K562 (cell line): ENCODE data around the gene CATSPER4. TPM values are rescaled to one million over a fixed set of nuclear protein-coding genes. Genes with fewer than 3 reads are reported as not detected.

ENCODE experiments used
- ATAC-seq: fragments of 200-7000 bp; cut with Tn5 transposase; 3 replicates; pipeline ENCODE4 v1.9.1; 2020; ENCODE audit warnings: moderate library complexity
- BruUV-seq: library from RNA; stranded (reverse); fragments of 400-500 nt; replicated peaks from 2 replicates; lab custom pipeline; 2021; lab: Mats Ljungman, UMichigan
- CTCF ChIA-PET: fragments of 300-600 bp; formaldehyde crosslinking; extraction: SDS; loops from one replicate; lab custom pipeline; 2021; ENCODE audit warnings: low intra/inter-chr PET ratio; lab: Yijun Ruan, JAX
- POLR2A ChIA-PET: fragments of 300-600, 350-650 bp; sonication (Branson Sonifier 250); formaldehyde crosslinking; extraction: SDS; loops from one replicate; lab custom pipeline; 2021; ENCODE audit warnings: antibody characterized with exemption, inconsistent platforms; lab: Yijun Ruan, JAX
- DNase-seq, 4 experiments: peaks; one replicate each; pipeline versions ENCODE4 v3.0.0 to v3.0.0-alpha.2; 2011 to 2018; ENCODE audit warnings: low spot score in 3 of 4, mixed read lengths in 3 of 4; ENCODE audit errors: extremely low read depth in 1 of 4
- FAIRE-seq: peaks from 2 replicates; lab custom pipeline; 2011; peaks lifted over from hg19 to GRCh38; lab: Jason Lieb, UNC
- H2AFZ ChIP-seq: 2 replicates; pipeline ENCODE4 v1.6.0; 2011; ENCODE audit warnings: low read depth, low read length, control low read depth, inconsistent platforms
- H3K27ac ChIP-seq: fragments of 200-600 bp; 3 replicates; pipeline ENCODE4 v1.8.0; 2011; ENCODE audit warnings: low read depth, mild to moderate bottlenecking, control low read depth, inconsistent platforms, low read length, moderate library complexity, mixed read lengths; ENCODE audit errors: extremely low read depth
- H3K27me3 ChIP-seq, 2 experiments: fragments of 300-600 bp in 1 of 2; 2 replicates in 1 of 2; 3 replicates in 1 of 2; pipeline versions ENCODE4 v1.6.0 to v1.8.0; 2011; ENCODE audit warnings: inconsistent platforms in 2 of 2, low read length in 2 of 2, mild to moderate bottlenecking in 1 of 2, mixed read lengths in 1 of 2, moderate library complexity in 1 of 2; ENCODE audit not compliant: control insufficient read depth in 2 of 2, insufficient read depth in 2 of 2
- H3K36me3 ChIP-seq: fragments of 300-600 bp; 3 replicates; pipeline ENCODE4 v1.8.0; 2011; ENCODE audit warnings: mild to moderate bottlenecking, low read length, inconsistent platforms; ENCODE audit not compliant: control insufficient read depth, insufficient read depth
- H3K4me1 ChIP-seq, 2 experiments: fragments of 200-600 bp in 1 of 2; replicated peaks in 1 of 2; 2 replicates in 1 of 2; 3 replicates in 1 of 2; pipeline versions ENCODE4 v1.5.1 to v1.8.0; 2011; ENCODE audit warnings: inconsistent platforms in 2 of 2, low read length in 2 of 2, mild to moderate bottlenecking in 1 of 2, mixed read lengths in 1 of 2, moderate library complexity in 1 of 2; ENCODE audit not compliant: control insufficient read depth in 2 of 2, insufficient read depth in 2 of 2
- H3K4me2 ChIP-seq: 2 replicates; pipeline ENCODE4 v1.6.1; 2011; ENCODE audit warnings: low read length, control low read depth, inconsistent platforms, mixed read lengths; ENCODE audit not compliant: insufficient read depth
- H3K4me3 ChIP-seq: fragments of 200-600 bp; sonication (generic), shearing (Covaris generic); 2 replicates; pipeline ENCODE4 v1.5.1; 2016; ENCODE audit warnings: control low read depth, inconsistent platforms
- H3K79me2 ChIP-seq: fragments of 200-600 bp; 3 replicates; pipeline ENCODE4 v1.8.0; 2011; ENCODE audit warnings: low read length, inconsistent platforms; ENCODE audit not compliant: control insufficient read depth, insufficient read depth
- H3K9ac ChIP-seq, 2 experiments: 2 replicates each; pipeline versions ENCODE4 v1.6.0 to v1.6.1; 2011; ENCODE audit warnings: low read depth in 2 of 2, low read length in 2 of 2, control low read depth in 1 of 2, inconsistent platforms in 1 of 2, mild to moderate bottlenecking in 1 of 2, mixed read lengths in 1 of 2; ENCODE audit not compliant: insufficient read depth in 1 of 2
- H3K9me1 ChIP-seq: one replicate; pipeline ENCODE4 v1.6.0; 2011; ENCODE audit warnings: inconsistent platforms, mild to moderate bottlenecking, low read length, moderate library complexity; ENCODE audit not compliant: control insufficient read depth, insufficient read depth
- H3K9me3 ChIP-seq: replicated peaks from 2 replicates; pipeline ENCODE4 v1.5.1; 2011; ENCODE audit warnings: low read depth, low read length, inconsistent platforms; ENCODE audit not compliant: control insufficient read depth, insufficient read depth
- H4K20me1 ChIP-seq: replicated peaks from 2 replicates; pipeline ENCODE4 v1.6.1; 2011; ENCODE audit warnings: low read length, inconsistent platforms, mixed read lengths; ENCODE audit not compliant: control insufficient read depth, insufficient read depth
- CEBPG ChIP-seq, 3 experiments: fragments of 200-800 bp in 1 of 3; sonication (Bioruptor generic) in 1 of 3; sonication (generic) in 1 of 3; formaldehyde crosslinking in 1 of 3; IDR thresholded peaks in 2 of 3; conservative IDR thresholded peaks in 1 of 3; 2 replicates each; pipeline versions ENCODE4 v1.6.1 to v1.8.0; 2016 to 2022; ENCODE audit warnings: missing compliant biosample characterization in 2 of 3, missing genetic modification characterization in 2 of 3, mild to moderate bottlenecking in 1 of 3, missing genetic modification reagents in 1 of 3
- MTF1 ChIP-seq: fragments of 250-450 bp; sonication (Bioruptor Pico); IDR thresholded peaks from 2 replicates; pipeline ENCODE4 v1.9.0; 2021; ENCODE audit warnings: moderate library complexity, mild to moderate bottlenecking, inconsistent platforms, borderline replicate concordance
- ZBTB17 ChIP-seq: fragments of 450-650 bp; formaldehyde crosslinking; IDR thresholded peaks from 2 replicates; pipeline ENCODE4 v1.4.0; 2020; ENCODE audit warnings: mild to moderate bottlenecking
- ZNF586 ChIP-seq: fragments of 450-650 bp; formaldehyde crosslinking; conservative IDR thresholded peaks from 2 replicates; pipeline ENCODE4 v1.4.0; 2020; ENCODE audit warnings: mild to moderate bottlenecking, moderate library complexity
- WGBS: fragments of 100-300 bp; shearing (Covaris generic); methylation state at CpG from one replicate; pipeline ENCODE4 v1.1.6; 2016; ENCODE audit warnings: low coverage, mixed read lengths; ENCODE audit not compliant: insufficient coverage; ENCODE audit errors: missing lambda C conversion rate; 5-methylcytosine and 5-hydroxymethylcytosine counted together
- in situ Hi-C: fragments of 300-500 bp; cut with MboI; formaldehyde crosslinking; loops from 4 replicates; pipeline ENCODE4 v1.15.0; 2018; ENCODE audit warnings: inconsistent platforms, mixed read lengths
- intact Hi-C: fragments of 100-400 bp; cut with micrococcal nuclease; formaldehyde crosslinking; loops from 2 replicates; pipeline ENCODE4 v1.14.2; 2022
- polyA plus RNA-seq, 8 experiments: library from polyadenylated mRNA; depleted of rRNA in 4 of 8; stranded (reverse) in 5 of 8; unstranded in 3 of 8; fragments of >200 nt; fragmentation: Nextera tagmentation in 2 of 8; fragmentation: Illumina TruSeq in 1 of 8; extraction: Ambion mirVana in 2 of 8; extraction: Trizol in 1 of 8; gene quantifications; 2 replicates each; pipeline versions ENCODE4 v1.2.1 to v1.2.3, GENCODE V29; 2011 to 2014; ENCODE audit warnings: inconsistent platforms in 1 of 8, missing spikeins in 1 of 8
- total RNA-seq, 7 experiments: library from RNA; depleted of rRNA in 6 of 7; stranded (reverse); fragments of >200 nt in 6 of 7; fragmentation: Illumina TruSeq in 2 of 7; extraction: Trizol in 2 of 7; gene quantifications; 2 replicates each; pipeline versions ENCODE4 v1.2.1 to v1.2.3, GENCODE V29; 2011 to 2021; ENCODE audit warnings: low replicate concordance in 1 of 7

Gene CATSPER4
- total and polyA plus RNA-seq, 9 of the 15 experiments (the other 6 are each of a cell fraction or from before 2014, with no cell fraction given): 0.04 to 0.13 TPM; not detected in 7

- in situ Hi-C loops (no loop called here), intact Hi-C loops (no loop called here)
- Histone ChIP-seq H3K4me1 (peaks cover 27 to 63% of the 10 kb centered on the region in 2 experiments), H3K27me3 (no peaks in the 10 kb centered on the region), H3K36me3 (no peaks in the 10 kb centered on the region), H3K9ac (peak within 1 kb of the TSS in 1 of 2 experiments; percentile 84; a peak in 2 of 4 replicates), H3K4me2 (no peak within 1 kb of the TSS)
- DNase-seq: no peak
- POLR2A ChIA-PET: interaction anchor here (0.7 to 1.9 kb wide), 5 partner anchors 11 to 156 kb away, joined by 3 to 8 read pairs (median 3); partner anchors contain the start of gene ZNF593
- TF ChIP-seq ZNF586 (CRISPR knock-in tag): no peak
- TF ChIP-seq CEBPG (CRISPR knock-in tag; IDR thresholded peaks at IDR 0.05): 0 out of 2 replicates have a peak, but pooled peaks have one; percentile 13
- no peak for TF ChIP-seq CEBPG (tag; conservative IDR thresholded peaks at IDR 0.05 in 1 of 2, IDR thresholded peaks at IDR 0.05 in 1 of 2)
- TF ChIP-seq ZBTB17 (CRISPR knock-in tag): no peak
- no peak for TF ChIP-seq MTF1 (CRISPR knock-in tag)
- TF ChIP-seq, all 486 proteins: peak for 1
- Histone ChIP-seq H3K79me2 (no peaks in the 10 kb centered on the region; the same call in 2 of the 3 replicates), H3K9me3 (no peaks in the 10 kb centered on the region), H4K20me1 (no peaks in the 10 kb centered on the region), H2AFZ (no peak within 1 kb of the TSS), H3K4me3 (no peak within 1 kb of the TSS), H3K9me1 (no peaks in the 10 kb centered on the region), H3K27ac (no peak within 1 kb of the TSS)
- WGBS: 61% methylated on average over 6 of the region's 6 CpGs
- no TSS peak for BruUV-seq
- no peak for FAIRE-seq
- ATAC-seq: no peak
- CTCF ChIA-PET: no interaction called here
Observed at GRCh38 chr1:26158908-26159742, 31.3 kb upstream of the CATSPER4 start, which contains the start of gene FAM110D. Gene FAM110D, plus strand, starts transcription at chr1:26159079. Its CDS starts 2,213 bp downstream, at chr1:26161292.
